A549 (cell line): Measurements from ENCODE around the gene AMDHD2.

Experiments used
- CTCF ChIP-seq: fragments of >200 bp; sonication (Bioruptor Twin); formaldehyde crosslinking; IDR thresholded peaks from 3 replicates; pipeline ENCODE4 v1.5.1; 2016
- EP300 ChIP-seq, 2 experiments: fragments of >200 bp; sonication (Bioruptor Twin); formaldehyde crosslinking; IDR thresholded peaks; 2 replicates in 1 of 2; 3 replicates in 1 of 2; pipeline ENCODE4 v1.6.1; 2016 to 2017

GRCh38 chr16:2524339-2524938 is 4.3 kb downstream of the AMDHD2 start:
- TF ChIP-seq EP300 (IDR thresholded peaks at IDR 0.05) = no peak
- no peak for TF ChIP-seq CTCF
